Peyer's patch (tissue), 4 donors: ENCODE results near the gene EIPR1. TPM values are rescaled to one million over a fixed set of nuclear protein-coding genes. Genes with fewer than 3 reads are reported as not detected.

Experiments
- DNase-seq, 3 donors: peaks; one replicate each; pipeline ENCODE4 v3.0.0-alpha.2; 2017 to 2019
- H3K27ac ChIP-seq, 4 donors: fragments of 200-600 bp; sonication (generic); one replicate each; pipeline ENCODE4 v1.5.1; 2016 to 2019
- H3K27me3 ChIP-seq, 2 donors: fragments of 200-600 bp; sonication (generic); one replicate each; pipeline ENCODE4 v1.5.1; 2019
- H3K36me3 ChIP-seq, 3 donors: fragments of 200-600 bp; sonication (generic); one replicate each; pipeline ENCODE4 v1.5.1; 2016 to 2019
- H3K4me1 ChIP-seq, 4 donors: fragments of 200-600 bp; sonication (generic); one replicate each; pipeline ENCODE4 v1.5.1; 2016 to 2019
- H3K4me3 ChIP-seq, 4 donors: fragments of 200-600 bp; sonication (generic); 1 replicate in 3 of 4; 2 replicates in 1 of 4; pipeline ENCODE4 v1.5.1; 2016 to 2019; ENCODE audit warnings: mild to moderate bottlenecking in 1 of 4
- H3K9me3 ChIP-seq, 4 donors: fragments of 200-600 bp; sonication (generic); one replicate each; pipeline ENCODE4 v1.5.1; 2016 to 2019; ENCODE audit warnings: mild to moderate bottlenecking in 1 of 4
- POLR2A ChIP-seq, 2 donors: fragments of 450-650 bp; IDR thresholded peaks; one replicate each; pipeline ENCODE4 v1.5.1; 2017; ENCODE audit warnings: antibody characterized with exemption in 2 of 2, mild to moderate bottlenecking in 2 of 2, moderate library complexity in 2 of 2
- total RNA-seq, 4 donors: library from RNA; depleted of rRNA; stranded (reverse); fragments of >200 nt; gene quantifications; one replicate each; pipeline ENCODE4 v1.1.0, GENCODE V29; 2016
- TF ChIP-seq, protein P1 (sequence below), 6 experiments: fragments of 450-650 bp in 4 of 6; fragments of 200-600 bp in 2 of 6; sonication (generic) in 1 of 6; IDR thresholded peaks; one replicate each; pipeline ENCODE4 v1.5.1; 2017 to 2019; ENCODE audit warnings: antibody characterized with exemption in 6 of 6, mild to moderate bottlenecking in 3 of 6, moderate library complexity in 1 of 6

Gene EIPR1
- total RNA-seq, 4 donors from 2014 or later = 23.4 to 94.1 (median 36.2) TPM

DNA sequence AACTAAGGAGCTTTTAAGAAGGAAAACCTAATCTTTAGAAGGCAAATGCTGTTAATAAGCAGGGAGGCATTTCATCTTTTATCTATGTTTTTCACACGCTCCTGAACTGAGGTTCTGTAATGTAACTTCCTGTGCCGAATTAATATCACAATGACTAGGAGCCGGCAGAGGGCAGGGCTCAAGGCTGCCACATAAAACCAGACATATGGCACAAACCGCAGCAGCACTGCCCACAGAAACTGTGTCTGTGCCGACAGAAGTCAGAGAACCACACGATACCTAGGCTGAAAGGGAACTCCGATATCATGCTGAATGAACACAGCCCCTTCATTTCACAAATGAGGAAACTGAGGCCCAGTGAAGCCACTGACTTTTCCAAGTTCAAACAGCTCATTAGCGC, 112.1 kb downstream of the EIPR1 start:
- H3K27me3 ChIP-seq = no peaks in the 10 kb centered on the region
- no peaks in the 10 kb centered on the region for H3K36me3 ChIP-seq
- H3K4me3 ChIP-seq = no peak overlapping the region
- TF ChIP-seq, protein P1, sequence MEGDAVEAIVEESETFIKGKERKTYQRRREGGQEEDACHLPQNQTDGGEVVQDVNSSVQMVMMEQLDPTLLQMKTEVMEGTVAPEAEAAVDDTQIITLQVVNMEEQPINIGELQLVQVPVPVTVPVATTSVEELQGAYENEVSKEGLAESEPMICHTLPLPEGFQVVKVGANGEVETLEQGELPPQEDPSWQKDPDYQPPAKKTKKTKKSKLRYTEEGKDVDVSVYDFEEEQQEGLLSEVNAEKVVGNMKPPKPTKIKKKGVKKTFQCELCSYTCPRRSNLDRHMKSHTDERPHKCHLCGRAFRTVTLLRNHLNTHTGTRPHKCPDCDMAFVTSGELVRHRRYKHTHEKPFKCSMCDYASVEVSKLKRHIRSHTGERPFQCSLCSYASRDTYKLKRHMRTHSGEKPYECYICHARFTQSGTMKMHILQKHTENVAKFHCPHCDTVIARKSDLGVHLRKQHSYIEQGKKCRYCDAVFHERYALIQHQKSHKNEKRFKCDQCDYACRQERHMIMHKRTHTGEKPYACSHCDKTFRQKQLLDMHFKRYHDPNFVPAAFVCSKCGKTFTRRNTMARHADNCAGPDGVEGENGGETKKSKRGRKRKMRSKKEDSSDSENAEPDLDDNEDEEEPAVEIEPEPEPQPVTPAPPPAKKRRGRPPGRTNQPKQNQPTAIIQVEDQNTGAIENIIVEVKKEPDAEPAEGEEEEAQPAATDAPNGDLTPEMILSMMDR (IDR thresholded peaks at IDR 0.05) = no peak
- no peak for TF ChIP-seq POLR2A (IDR thresholded peaks at IDR 0.05)
- H3K9me3 ChIP-seq = no peaks in the 10 kb centered on the region
- no peaks in the 10 kb centered on the region for H3K4me1 ChIP-seq
- peak in 1 of 3 donors; percentile 9 for DNase-seq
- H3K27ac ChIP-seq = no peak overlapping the region

DNA sequence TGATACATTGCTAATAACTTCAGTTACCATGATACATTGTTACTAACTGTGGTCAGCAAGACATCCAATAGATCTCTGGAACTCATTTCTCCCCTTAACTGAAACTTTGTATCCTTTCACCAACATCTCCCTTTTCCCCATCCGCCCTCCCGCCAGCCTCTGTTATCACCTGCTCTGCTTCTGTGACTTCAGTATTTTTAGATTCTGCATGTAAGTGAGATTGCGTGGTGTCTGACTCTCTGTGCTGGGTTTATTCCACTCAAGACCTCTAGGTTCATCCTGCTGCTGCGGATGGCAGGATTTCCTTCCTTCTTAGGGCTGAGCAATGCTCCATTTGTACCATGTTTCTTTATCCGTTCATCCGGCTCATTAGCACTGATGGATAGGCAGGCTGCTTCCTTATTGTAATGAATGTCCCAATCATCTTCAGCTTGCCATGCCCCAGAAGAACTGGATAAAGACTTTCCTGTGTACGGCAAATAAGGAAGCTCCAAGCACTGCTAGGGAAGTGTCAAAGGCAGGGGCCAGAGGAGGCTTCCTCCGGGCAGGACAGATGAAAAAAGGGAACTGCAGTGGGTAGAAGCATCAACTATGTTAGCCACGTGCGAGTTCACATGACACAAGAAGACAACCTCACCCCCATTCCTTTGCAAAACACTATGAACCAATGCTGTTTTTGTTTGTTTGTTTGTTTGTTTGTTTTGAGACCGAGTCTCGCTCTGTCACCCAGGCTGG, 113.4 kb downstream of the EIPR1 start:
- Histone ChIP-seq H3K27me3 (no peaks in the 10 kb centered on the region), H3K9me3 (no peaks in the 10 kb centered on the region), H3K4me1 (no peaks in the 10 kb centered on the region), H3K4me3 (no peak overlapping the region), H3K27ac (no peak overlapping the region), H3K36me3 (no peaks in the 10 kb centered on the region)
- TF ChIP-seq, protein P1 (IDR thresholded peaks at IDR 0.05) = no peak
- no peak for TF ChIP-seq POLR2A (IDR thresholded peaks at IDR 0.05)
- DNase-seq = peak in 2 of 3 donors; percentile 13 to 38

DNA sequence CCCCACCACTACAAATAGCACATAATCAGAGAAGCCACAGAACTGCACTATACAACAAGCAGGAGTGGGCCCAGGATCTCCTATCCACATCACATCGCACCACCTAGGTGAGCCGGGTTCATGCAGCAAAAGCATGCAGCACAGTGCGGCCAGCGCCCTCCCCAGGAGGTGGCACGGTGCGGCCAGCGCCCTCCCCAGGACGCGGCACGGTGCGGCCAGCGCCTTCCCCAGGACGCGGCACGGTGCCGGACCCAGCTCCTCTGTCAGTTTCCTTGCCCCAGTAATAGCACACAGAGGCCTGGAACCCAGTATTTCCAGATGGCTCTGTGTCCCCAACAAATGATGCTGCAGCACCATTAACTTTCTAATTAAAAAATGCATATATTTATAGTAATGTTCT, 114.1 kb downstream of the EIPR1 start:
- TF ChIP-seq, protein P1 (IDR thresholded peaks at IDR 0.05) = no peak
- TF ChIP-seq POLR2A (IDR thresholded peaks at IDR 0.05) = no peak
- H3K36me3 ChIP-seq = no peaks in the 10 kb centered on the region
- DNase-seq = no peak
- no peaks in the 10 kb centered on the region for H3K4me1 ChIP-seq
- H3K9me3 ChIP-seq = no peaks in the 10 kb centered on the region
- no peak overlapping the region for H3K4me3 ChIP-seq
- H3K27me3 ChIP-seq = no peaks in the 10 kb centered on the region
- H3K27ac ChIP-seq = no peak overlapping the region

DNA sequence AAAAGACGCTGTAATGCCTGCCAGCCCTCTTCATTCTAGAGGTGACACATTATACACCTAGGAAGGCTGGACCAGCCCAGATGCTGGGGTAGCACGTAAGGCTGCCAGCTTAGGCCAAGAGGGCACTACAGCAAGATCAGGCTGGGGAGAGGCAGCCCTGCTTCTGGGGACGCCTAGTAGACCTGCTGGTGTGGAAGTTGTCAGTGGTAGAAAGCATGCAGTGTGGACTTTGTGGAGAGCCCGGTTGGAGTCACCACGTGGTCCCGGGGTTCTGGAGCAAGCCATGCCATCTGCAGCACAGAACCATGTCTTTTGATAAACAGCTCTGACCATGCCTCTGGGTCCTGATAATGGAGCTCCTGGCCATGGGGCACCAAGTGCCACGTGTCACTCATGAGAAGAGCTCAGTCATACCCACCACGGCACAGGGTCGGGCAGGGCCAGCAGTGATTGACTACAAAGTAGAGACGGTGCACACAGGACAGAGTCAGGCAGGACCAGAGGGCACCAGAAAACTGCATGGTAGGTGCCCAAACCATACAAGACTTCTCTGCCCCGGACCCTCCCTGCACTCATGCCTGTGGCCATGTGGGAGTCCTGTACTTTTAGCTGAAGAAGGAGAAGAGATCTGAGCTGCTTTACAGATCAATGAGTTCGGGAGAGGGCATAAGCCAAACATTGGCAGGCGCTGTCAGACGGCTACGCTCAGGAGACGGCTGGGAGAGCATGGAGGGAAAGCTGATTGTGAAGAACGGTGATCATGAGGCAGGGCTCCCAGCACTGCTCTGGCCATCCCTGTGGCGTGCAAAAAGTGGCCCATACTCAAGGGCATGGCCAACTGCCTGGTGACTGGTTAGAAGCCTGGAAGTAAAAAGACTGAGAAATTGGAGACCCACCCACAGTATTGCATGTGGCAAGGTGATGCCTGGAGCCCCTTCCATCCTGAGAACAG, 114.9 kb downstream of the EIPR1 start:
- TF ChIP-seq POLR2A (IDR thresholded peaks at IDR 0.05) = no peak
- TF ChIP-seq, protein P1 (IDR thresholded peaks at IDR 0.05) = no peak
- Histone ChIP-seq H3K4me3 (no peak overlapping the region), H3K36me3 (no peaks in the 10 kb centered on the region), H3K27ac (no peak overlapping the region), H3K9me3 (no peaks in the 10 kb centered on the region), H3K27me3 (no peaks in the 10 kb centered on the region), H3K4me1 (no peaks in the 10 kb centered on the region)
- peak in 1 of 3 donors; percentile 29 for DNase-seq

DNA sequence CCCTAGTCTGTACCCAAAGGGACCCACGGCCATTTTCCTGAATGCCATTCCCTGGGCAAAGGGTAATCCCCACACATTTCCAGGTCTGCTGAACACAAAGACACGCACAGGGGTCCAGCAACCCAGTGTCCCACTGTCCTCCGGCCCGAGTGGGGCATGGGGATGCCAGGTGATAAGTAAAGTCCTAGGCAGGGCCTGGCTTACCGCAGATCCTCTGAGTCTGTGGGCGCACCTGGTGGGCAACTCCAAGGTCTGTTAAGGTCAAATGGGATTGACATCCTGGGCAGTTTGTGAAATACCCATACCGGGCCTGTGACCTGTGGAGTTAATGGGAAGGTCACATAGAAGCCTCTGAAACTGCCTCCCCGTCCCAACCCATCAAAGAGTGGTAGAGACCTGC, 116.1 kb downstream of the EIPR1 start:
- peak in 2 of 3 donors; percentile 8 to 37 for DNase-seq
- Histone ChIP-seq H3K9me3 (no peaks in the 10 kb centered on the region), H3K27me3 (no peaks in the 10 kb centered on the region), H3K4me3 (no peak overlapping the region), H3K27ac (no peak overlapping the region), H3K36me3 (peaks cover 0 to 3% (median 0%) of the 10 kb centered on the region in 3 donors), H3K4me1 (no peaks in the 10 kb centered on the region)
- TF ChIP-seq, protein P1 (IDR thresholded peaks at IDR 0.05) = no peak
- no peak for TF ChIP-seq POLR2A (IDR thresholded peaks at IDR 0.05)
